Measurements from ENCODE around the gene FITM1. TPM values are rescaled to one million over a fixed set of nuclear protein-coding genes. Genes with fewer than 3 reads are reported as not detected.

Gene FITM1
- total RNA-seq, 4 donors from 2014 or later: 0.78 to 1.3 TPM; not detected in 2

DNA sequence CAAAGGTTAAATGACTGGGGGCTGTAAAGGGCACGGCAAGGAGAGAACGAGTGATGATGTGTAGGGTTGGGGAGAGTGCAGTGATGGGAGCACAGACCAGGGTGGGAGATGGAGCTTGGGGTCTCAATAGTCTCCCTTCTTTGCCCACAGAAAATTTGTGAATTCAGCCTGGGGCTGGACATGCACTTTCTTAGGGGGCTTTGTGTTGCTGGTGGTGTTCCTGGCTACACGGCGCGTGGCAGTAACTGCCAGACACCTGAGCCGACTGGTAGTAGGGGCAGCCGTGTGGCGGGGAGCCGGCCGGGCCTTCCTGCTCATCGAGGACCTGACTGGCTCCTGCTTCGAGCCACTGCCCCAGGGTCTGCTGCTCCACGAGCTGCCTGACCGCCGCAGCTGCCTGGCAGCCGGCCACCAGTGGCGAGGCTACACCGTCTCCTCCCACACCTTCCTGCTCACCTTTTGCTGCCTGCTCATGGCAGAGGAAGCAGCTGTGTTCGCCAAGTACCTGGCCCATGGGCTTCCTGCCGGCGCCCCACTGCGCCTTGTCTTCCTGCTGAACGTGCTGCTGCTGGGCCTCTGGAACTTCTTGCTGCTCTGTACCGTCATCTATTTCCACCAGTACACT lies 1.7 kb downstream of the FITM1 start:
- TF ChIP-seq POLR2A (IDR thresholded peaks at IDR 0.05): no peak
- TF ChIP-seq EP300 (IDR thresholded peaks at IDR 0.05): no peak
- TF ChIP-seq, protein P1, sequence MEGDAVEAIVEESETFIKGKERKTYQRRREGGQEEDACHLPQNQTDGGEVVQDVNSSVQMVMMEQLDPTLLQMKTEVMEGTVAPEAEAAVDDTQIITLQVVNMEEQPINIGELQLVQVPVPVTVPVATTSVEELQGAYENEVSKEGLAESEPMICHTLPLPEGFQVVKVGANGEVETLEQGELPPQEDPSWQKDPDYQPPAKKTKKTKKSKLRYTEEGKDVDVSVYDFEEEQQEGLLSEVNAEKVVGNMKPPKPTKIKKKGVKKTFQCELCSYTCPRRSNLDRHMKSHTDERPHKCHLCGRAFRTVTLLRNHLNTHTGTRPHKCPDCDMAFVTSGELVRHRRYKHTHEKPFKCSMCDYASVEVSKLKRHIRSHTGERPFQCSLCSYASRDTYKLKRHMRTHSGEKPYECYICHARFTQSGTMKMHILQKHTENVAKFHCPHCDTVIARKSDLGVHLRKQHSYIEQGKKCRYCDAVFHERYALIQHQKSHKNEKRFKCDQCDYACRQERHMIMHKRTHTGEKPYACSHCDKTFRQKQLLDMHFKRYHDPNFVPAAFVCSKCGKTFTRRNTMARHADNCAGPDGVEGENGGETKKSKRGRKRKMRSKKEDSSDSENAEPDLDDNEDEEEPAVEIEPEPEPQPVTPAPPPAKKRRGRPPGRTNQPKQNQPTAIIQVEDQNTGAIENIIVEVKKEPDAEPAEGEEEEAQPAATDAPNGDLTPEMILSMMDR (IDR thresholded peaks at IDR 0.05): no peak
- H3K4me1 ChIP-seq: peaks cover 0 to 13% (median 8%) of the 10 kb centered on the region in 4 donors
- H3K27me3 ChIP-seq: no peaks in the 10 kb centered on the region
- 78 to 82% methylated on average over 22 to 23 of the region's 24 CpGs for WGBS, 2 donors
- H3K4me3 ChIP-seq: no peak overlapping the region
- peak overlapping the region in 1 of 4 donors; percentile 36 for H3K27ac ChIP-seq
- DNase-seq (ENCODE audit: low spot score in 2 of 2): no peak
- H3K36me3 ChIP-seq: peaks cover 0 to 14% (median 0%) of the 10 kb centered on the region in 3 donors
- no peaks in the 10 kb centered on the region for H3K9me3 ChIP-seq

DNA sequence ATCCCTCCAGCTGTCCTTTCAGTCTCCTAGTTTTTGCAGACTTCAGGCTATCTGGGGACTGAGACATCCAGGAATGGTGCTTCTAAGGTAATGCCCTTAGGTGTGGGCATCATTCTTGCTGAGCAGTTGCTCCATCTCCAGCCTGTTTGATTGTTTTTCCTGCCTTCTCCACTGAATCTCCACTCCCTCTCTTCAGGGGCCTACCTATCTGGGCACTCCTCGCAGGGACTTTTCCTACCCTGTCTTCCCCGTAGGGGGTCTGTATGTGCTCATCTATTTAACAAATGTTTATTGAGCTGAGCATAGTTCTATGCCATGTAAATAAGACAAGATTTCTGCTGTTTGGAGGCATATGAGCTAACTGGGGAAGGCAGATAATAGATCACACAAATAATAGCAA lies 2.5 kb downstream of the FITM1 start:
- Histone ChIP-seq H3K9me3 (no peaks in the 10 kb centered on the region), H3K27ac (no peak overlapping the region), H3K27me3 (no peaks in the 10 kb centered on the region), H3K36me3 (peaks cover 0 to 22% (median 4%) of the 10 kb centered on the region in 3 donors), H3K4me1 (peaks cover 0 to 21% (median 10%) of the 10 kb centered on the region in 4 donors), H3K4me3 (no peak overlapping the region)
- TF ChIP-seq EP300 (IDR thresholded peaks at IDR 0.05): no peak
- TF ChIP-seq POLR2A (IDR thresholded peaks at IDR 0.05): no peak
- TF ChIP-seq, protein P1 (IDR thresholded peaks at IDR 0.05): no peak
- 87 to 92% methylated on average over 2 of the region's 2 CpGs for WGBS, 2 donors
- no peak for DNase-seq (ENCODE audit: low spot score in 2 of 2)

DNA sequence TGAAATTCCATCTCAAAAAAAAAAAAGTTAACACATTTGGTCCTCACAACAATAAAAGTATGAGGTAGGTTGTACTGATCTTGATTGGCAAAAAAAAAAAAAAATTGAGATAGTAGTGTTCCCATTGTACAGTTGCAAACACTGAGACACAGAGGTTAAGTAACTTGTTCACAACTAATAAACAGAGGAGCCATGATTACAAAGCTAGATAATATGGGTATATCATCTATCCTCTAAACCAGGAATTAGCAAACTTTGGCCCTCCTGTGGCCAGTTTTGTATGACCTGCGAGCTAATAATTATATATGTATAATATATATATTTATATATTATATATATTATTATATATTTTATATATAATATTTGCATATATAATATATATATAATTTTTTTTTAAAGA lies 3.3 kb downstream of the FITM1 start:
- DNase-seq (ENCODE audit: low spot score in 2 of 2): no peak
- WGBS, 2 donors: 92 to 94% methylated on average over 1 of the region's 1 CpG
- TF ChIP-seq, protein P1 (IDR thresholded peaks at IDR 0.05): no peak
- TF ChIP-seq POLR2A (IDR thresholded peaks at IDR 0.05) (no peak), EP300 (IDR thresholded peaks at IDR 0.05) (no peak)

DNA sequence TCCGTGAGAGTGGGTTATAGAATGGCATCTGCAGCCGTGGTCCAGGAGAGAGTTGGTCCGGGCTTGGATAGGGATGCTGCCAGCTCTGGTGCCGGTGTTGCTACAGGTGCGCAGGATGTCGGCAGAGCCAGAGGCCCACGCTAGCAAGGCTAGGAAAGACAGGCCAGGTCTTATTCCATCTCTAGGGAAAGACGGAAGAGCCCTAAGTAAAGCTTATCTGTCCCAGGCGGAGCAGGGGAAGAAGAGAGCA lies 5.0 kb downstream of the FITM1 start:
- WGBS, 2 donors: 3 to 9% methylated on average over 9 of the region's 9 CpGs
- H3K27ac ChIP-seq: peak overlapping the region; percentile 28 to 99 (median 98)
- no peak for DNase-seq (ENCODE audit: low spot score in 2 of 2)
- H3K36me3 ChIP-seq: peaks cover 0 to 38% (median 14%) of the 10 kb centered on the region in 3 donors
- H3K4me1 ChIP-seq: peaks cover 0 to 46% (median 29%) of the 10 kb centered on the region in 4 donors
- no peaks in the 10 kb centered on the region for H3K9me3 ChIP-seq
- no peaks in the 10 kb centered on the region for H3K27me3 ChIP-seq
- TF ChIP-seq POLR2A (IDR thresholded peaks at IDR 0.05) (no peak), EP300 (IDR thresholded peaks at IDR 0.05) (no peak)
- TF ChIP-seq, protein P1 (IDR thresholded peaks at IDR 0.05): no peak
- H3K4me3 ChIP-seq: peak overlapping the region; percentile 76 to 97 (median 84)

More for the DNA sequence above, 3.3 kb downstream of the FITM1 start:
- Histone ChIP-seq H3K9me3 (no peaks in the 10 kb centered on the region), H3K4me3 (no peak overlapping the region), H3K27me3 (no peaks in the 10 kb centered on the region), H3K27ac (no peak overlapping the region), H3K36me3 (peaks cover 0 to 29% (median 11%) of the 10 kb centered on the region in 3 donors), H3K4me1 (peaks cover 0 to 29% (median 15%) of the 10 kb centered on the region in 4 donors)

DNA sequence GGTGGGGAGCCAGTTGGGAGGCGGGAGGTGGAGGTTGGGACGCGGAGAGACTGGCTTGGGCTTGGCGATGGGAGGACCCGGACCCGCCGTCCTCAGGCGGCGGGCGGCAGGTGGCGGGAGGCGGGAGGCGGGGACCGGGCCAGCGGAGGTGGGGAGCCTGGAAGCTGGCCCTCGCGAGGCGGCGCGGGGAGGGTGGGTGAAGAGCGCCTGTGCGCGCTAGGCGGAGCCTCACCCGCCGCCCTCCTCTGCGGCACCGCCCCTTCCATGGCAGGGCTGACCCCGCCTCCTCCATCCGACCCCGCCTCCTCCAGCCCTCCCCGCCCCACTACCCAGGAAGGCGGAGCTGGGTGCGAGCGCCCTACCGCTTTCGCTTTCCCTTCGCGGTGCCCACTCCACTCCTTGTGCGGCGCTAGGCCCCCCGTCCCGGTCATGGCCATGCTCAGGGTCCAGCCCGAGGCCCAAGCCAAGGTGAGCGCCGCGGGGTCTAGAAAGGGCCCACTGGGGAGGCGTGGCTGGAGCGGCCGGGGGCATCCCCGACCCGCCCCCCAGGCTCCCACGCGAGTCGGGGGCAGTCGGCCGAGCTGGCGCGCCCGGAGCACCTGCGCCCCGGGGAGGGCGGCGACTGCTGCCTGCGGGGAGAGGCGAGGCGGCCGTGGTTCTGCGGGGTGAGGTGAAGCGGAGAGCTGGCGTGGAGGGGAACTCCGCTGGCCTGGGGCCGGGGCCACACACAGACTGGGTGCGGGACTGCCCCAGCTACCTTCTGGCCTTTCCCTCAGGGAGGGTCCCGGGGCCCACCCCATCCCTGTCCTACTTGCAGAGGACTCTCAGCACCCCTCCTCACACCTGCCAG lies 5.6 kb downstream of the FITM1 start, which contains the start of gene PSME1:
PSME1 (plus strand) TSS at position 361 of the 850 bp plus-strand sequence; CDS start at position 430, 69 bp downstream.
- peaks cover 0 to 38% (median 14%) of the 10 kb centered on the region in 3 donors for H3K36me3 ChIP-seq
- TF ChIP-seq, protein P1 (IDR thresholded peaks at IDR 0.05): peak in 1 of 5 experiments; percentile 19
- TF ChIP-seq EP300 (IDR thresholded peaks at IDR 0.05) (peak; percentile 52 to 90), POLR2A (IDR thresholded peaks at IDR 0.05) (peak; percentile 10 to 73)
- peak within 1 kb of the TSS; percentile 76 to 97 (median 84) for H3K4me3 ChIP-seq
- H3K9me3 ChIP-seq: no peaks in the 10 kb centered on the region
- H3K4me1 ChIP-seq: peaks cover 0 to 51% (median 29%) of the 10 kb centered on the region in 4 donors
- 0% methylated on average over 30 to 44 of the region's 75 CpGs for WGBS, 2 donors
- peak; percentile 88 to 89 for DNase-seq (ENCODE audit: low spot score in 2 of 2)
- H3K27me3 ChIP-seq: no peaks in the 10 kb centered on the region
- H3K27ac ChIP-seq: peak within 1 kb of the TSS; percentile 89 to 99 (median 98)
